HG03103 (cell line): ENCODE measurements around the gene NR1I2.

Experiments
- ATAC-seq: cut with Tn5 transposase; IDR thresholded peaks from one replicate; pipeline ENCODE4 v1.9.1; 2021; ENCODE audit warnings: low read depth; ENCODE audit not compliant: unreplicated experiment

Gene NR1I2

DNA sequence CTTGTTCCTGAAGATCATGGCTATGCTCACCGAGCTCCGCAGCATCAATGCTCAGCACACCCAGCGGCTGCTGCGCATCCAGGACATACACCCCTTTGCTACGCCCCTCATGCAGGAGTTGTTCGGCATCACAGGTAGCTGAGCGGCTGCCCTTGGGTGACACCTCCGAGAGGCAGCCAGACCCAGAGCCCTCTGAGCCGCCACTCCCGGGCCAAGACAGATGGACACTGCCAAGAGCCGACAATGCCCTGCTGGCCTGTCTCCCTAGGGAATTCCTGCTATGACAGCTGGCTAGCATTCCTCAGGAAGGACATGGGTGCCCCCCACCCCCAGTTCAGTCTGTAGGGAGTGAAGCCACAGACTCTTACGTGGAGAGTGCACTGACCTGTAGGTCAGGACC is 35.2 kb downstream of the NR1I2 start:
- no peak for ATAC-seq

DNA sequence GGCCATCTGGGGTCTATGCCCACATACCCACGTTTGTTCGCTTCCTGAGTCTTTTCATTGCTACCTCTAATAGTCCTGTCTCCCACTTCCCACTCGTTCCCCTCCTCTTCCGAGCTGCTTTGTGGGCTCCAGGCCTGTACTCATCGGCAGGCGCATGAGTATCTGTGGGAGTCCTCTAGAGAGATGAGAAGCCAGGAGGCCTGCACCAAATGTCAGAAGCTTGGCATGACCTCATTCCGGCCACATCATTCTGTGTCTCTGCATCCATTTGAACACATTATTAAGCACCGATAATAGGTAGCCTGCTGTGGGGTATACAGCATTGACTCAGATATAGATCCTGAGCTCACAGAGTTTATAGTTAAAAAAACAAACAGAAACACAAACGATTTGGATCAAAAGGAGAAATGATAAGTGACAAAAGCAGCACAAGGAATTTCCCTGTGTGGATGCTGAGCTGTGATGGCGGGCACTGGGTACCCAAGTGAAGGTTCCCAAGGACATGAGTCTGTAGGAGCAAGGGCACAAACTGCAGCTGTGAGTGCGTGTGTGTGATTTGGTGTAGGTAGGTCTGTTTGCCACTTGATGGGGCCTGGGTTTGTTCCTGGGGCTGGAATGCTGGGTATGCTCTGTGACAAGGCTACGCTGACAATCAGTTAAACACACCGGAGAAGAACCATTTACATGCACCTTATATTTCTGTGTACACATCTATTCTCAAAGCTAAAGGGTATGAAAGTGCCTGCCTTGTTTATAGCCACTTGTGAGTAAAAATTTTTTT is 35.9 kb downstream of the NR1I2 start:
- ATAC-seq: no peak

- ATAC-seq: no peak
Observed at GRCh38 chr3:119818937-119819336, 37.0 kb downstream of the NR1I2 start.

DNA sequence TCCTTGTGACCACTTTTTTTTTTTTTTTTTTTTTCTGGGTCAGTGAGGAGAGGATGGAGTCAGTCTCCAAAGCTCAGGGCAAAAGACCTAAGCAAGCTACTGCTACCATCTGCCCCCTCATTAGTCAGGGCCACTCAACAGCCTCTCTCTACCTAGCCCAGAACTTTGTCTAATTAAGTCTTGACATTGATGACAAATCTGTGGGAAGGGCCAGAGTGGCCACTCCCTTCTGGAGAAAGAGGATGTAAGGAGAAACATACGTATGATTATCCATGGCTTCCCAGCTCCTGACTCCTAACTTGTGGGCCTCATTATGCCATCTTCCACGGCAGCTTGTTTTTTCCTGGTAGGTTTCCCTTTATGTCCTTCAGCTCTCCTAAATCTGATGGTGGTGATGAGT is 37.9 kb downstream of the NR1I2 start:
- ATAC-seq: no peak

GRCh38 chr3:119825820-119826219 is 43.9 kb downstream of the NR1I2 start:
- ATAC-seq: no peak

- no peak for ATAC-seq
Observed at GRCh38 chr3:119826711-119827608, 45.1 kb downstream of the NR1I2 start.

DNA sequence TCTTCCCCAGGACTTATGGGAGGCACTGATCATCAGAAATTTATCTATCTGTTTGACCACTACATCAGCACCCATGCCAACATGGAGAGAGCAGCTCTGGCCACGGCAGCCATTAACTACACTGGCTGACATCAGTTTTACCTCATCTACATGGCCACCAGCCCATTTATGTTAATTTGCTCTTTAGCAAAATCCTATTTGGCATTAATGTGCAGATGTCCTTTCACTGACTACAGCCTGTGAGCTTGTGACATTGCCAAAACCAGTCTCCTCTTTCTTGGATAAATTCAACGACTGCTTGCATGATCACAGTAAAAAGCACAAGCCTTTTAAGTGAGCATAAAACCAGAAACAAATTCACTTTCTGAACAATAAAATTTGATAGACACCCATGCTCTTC is 47.5 kb downstream of the NR1I2 start:
- no peak for ATAC-seq

- no peak for ATAC-seq
Observed at GRCh38 chr3:119831022-119831421, 49.1 kb downstream of the NR1I2 start.

DNA sequence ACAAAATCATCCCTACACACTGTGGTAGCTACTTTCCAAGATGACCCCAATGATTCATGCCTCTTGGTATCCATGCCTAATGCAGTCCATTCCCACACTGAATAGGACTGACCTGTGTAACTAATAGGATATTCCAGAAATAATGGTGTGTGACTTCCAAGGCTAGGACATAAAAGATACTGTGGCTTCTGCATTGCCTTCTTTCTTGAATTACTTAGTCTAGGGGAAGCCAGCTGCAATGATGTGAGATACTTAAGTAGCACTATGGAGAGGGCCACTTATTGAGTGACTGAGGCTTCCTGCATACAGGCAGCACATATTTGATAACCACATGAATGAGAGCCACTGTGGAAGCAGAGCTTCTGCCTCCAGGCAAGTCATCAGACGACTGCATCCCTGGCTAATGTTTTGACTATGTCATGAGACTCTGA is 50.1 kb downstream of the NR1I2 start:
- ATAC-seq: no peak

- ATAC-seq: no peak
Observed at GRCh38 chr3:119834754-119835370, 53.0 kb downstream of the NR1I2 start.

DNA sequence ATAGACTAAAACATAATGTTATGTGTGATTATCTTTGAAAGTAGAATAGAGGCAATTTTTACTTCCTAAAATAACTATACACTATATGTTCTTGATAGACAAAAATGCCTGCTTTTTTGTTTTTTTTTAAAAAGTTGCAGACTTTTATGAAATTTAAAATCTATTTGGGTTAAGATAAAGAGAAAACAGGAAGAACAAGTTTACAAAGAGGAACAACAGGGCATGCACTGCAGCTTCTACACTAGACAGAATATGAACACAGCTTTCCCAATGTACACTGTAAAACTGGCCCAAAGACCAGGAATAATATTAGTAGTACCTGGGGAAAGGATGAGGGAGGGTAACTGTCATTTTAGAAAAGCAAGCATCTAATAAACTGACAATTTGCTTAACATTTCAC is 53.7 kb downstream of the NR1I2 start:
- ATAC-seq: no peak

GRCh38 chr3:119841808-119842471 is 60.0 kb downstream of the NR1I2 start:
- ATAC-seq: no peak

DNA sequence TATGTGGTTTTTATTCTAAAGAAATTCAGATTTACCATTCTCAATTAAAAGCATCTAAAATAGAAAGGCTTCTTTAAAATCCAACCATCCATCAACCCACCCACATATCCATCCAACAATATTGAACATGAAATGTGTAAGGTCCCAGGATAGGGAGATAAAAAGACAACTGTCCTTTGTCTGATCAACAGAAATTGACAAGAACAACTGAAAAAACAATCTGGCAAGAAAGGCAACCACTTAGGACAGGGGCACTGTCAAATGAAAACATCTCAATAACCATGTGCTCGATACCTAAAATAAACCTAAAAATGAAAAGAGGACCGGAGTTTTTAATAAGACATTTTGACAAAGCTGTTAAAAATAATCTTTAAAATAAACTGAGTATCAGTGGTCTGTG is 67.2 kb downstream of the NR1I2 start:
- ATAC-seq: no peak

DNA sequence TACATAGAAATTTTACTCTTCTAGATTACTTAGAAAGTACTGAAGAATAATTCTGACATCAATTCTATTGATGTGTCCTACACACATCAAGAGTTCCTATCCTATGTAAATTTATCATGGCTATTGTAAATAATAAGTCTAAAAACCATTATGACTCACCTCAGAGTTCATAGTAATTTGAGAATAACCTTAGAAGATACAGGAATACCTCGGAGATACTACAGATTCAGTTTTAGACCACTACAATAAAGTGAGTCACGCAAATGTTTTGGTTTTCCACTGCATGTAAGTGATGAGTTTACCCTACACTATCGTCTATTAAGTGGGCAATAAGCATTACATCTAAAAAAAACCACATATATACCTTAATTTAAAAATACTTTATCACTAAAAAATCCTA is 74.8 kb downstream of the NR1I2 start:
- no peak for ATAC-seq

GRCh38 chr3:119858957-119859356 is 77.1 kb downstream of the NR1I2 start:
- ATAC-seq: no peak

- ATAC-seq: no peak
Observed at GRCh38 chr3:119859728-119860127, 77.8 kb downstream of the NR1I2 start.

GRCh38 chr3:119861681-119862080 is 79.8 kb downstream of the NR1I2 start:
- ATAC-seq: no peak

DNA sequence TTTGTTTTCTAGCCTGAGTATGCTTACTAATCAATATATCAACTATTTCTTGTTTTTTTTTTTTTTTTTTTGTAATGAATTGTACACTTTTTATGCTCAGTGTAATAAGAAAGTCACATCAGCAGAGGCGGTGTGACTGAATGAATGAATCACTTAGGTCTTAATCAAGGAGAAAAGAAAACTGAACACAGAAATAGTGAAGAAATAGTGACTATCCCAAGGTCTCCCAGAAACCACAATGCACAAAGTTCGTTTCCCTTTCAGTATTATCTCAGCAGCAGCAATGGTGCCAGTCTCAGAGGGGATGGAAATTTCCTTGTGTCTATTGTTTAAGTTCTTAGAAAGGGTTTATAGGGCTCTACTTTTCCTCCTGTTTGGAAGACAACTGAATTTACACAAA is 80.7 kb downstream of the NR1I2 start:
- ATAC-seq: no peak

GRCh38 chr3:119864476-119864875 is 82.6 kb downstream of the NR1I2 start:
- ATAC-seq: no peak
